MM.1S (cell line): Measurements from ENCODE around the gene LRP5.

Experiments
- EZH2 ChIP-seq: fragments of 300-600 bp; sonication (generic); optimal IDR thresholded peaks from 2 replicates; pipeline ENCODE3; 2017; ENCODE audit warnings: low read depth, mild to moderate bottlenecking, antibody characterized with exemption, low read length, mixed read lengths
- EZH2phosphoT487 ChIP-seq: fragments of 300-600 bp; sonication (generic); IDR thresholded peaks from 2 replicates; pipeline ENCODE4 v1.6.1; 2018; ENCODE audit warnings: antibody characterized with exemption, low read length
- TF ChIP-seq, protein P1 (sequence below): fragments of 300-600 bp; sonication (generic); IDR thresholded peaks from 2 replicates; pipeline ENCODE4 v1.5.1; 2016; ENCODE audit warnings: antibody characterized with exemption, low read length, mixed read lengths

GRCh38 chr11:68383976-68384501 is 71.6 kb downstream of the LRP5 start:
- TF ChIP-seq, protein P1, sequence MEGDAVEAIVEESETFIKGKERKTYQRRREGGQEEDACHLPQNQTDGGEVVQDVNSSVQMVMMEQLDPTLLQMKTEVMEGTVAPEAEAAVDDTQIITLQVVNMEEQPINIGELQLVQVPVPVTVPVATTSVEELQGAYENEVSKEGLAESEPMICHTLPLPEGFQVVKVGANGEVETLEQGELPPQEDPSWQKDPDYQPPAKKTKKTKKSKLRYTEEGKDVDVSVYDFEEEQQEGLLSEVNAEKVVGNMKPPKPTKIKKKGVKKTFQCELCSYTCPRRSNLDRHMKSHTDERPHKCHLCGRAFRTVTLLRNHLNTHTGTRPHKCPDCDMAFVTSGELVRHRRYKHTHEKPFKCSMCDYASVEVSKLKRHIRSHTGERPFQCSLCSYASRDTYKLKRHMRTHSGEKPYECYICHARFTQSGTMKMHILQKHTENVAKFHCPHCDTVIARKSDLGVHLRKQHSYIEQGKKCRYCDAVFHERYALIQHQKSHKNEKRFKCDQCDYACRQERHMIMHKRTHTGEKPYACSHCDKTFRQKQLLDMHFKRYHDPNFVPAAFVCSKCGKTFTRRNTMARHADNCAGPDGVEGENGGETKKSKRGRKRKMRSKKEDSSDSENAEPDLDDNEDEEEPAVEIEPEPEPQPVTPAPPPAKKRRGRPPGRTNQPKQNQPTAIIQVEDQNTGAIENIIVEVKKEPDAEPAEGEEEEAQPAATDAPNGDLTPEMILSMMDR = peak; percentile 98
- TF ChIP-seq EZH2 (no peak), EZH2phosphoT487 (no peak)
